Measurements from ENCODE around the gene CFAP410. TPM values are rescaled to one million over a fixed set of nuclear protein-coding genes. Genes with fewer than 3 reads are reported as not detected.

Gene CFAP410
- polyA plus RNA-seq (ENCODE audit: insufficient read length in 3 of 3), result 10 to 100 TPM; 14.8 to 18.7 (median 15.4) TPM

- DNase-seq (ENCODE audit: low read depth in 3 of 3, low spot score in 2 of 3), result peak; percentile 78 to 88 (median 85)
Observed at GRCh38 chr21:44338971-44339910, at the start of gene CFAP410. Gene CFAP410 (minus strand): TSS chr21:44339390. CDS start chr21:44339194, 196 bp downstream.

GRCh38 chr21:44384968-44385367 is 45.8 kb upstream of the CFAP410 start:
- no peak for DNase-seq (ENCODE audit: low read depth in 3 of 3, low spot score in 2 of 3)

- no peak for DNase-seq (ENCODE audit: low read depth in 3 of 3, low spot score in 2 of 3)
Observed at GRCh38 chr21:44383216-44383615, 44.0 kb upstream of the CFAP410 start.

GRCh38 chr21:44382536-44382935 is 43.3 kb upstream of the CFAP410 start:
- no peak for DNase-seq (ENCODE audit: low read depth in 3 of 3, low spot score in 2 of 3)

DNA sequence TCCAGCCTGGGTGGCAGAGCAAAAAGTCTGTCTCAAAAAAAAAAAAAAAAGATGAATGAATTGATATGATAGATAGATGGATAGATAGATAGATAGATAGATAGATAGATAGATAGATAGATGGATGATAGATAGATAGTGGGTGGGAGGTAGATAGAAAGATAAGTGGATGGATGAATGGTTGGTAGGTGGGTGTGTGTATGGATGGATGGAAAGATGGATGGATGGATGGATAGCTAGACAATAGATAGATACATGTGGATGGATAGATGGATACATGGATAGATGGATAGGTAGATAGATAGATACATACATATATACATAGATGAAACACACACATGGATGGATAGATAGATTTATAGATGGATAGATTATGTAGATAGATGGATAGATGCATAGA is 42.7 kb upstream of the CFAP410 start:
- no peak for DNase-seq (ENCODE audit: low read depth in 3 of 3, low spot score in 2 of 3)

DNA sequence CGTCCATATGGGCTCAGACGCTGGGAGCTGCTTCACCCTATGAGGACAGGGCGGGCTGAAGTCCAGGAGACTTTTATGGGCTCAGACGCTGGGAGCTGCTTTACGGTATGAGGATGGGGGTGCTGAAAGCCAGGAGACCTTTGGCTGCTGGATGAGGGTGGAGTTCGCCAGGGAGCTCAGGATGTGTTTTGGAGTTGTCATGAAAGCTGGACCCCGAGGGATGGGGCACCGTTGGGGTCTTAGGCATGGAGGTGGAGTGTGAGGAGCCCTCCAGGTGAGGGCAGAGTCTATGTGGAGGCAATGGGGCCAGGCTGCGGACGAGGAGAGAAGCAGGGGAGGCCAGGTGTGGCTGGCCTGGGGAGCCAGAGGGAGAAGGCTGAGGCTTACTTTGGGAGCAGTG is 41.7 kb upstream of the CFAP410 start:
- no peak for DNase-seq (ENCODE audit: low read depth in 3 of 3, low spot score in 2 of 3)

DNA sequence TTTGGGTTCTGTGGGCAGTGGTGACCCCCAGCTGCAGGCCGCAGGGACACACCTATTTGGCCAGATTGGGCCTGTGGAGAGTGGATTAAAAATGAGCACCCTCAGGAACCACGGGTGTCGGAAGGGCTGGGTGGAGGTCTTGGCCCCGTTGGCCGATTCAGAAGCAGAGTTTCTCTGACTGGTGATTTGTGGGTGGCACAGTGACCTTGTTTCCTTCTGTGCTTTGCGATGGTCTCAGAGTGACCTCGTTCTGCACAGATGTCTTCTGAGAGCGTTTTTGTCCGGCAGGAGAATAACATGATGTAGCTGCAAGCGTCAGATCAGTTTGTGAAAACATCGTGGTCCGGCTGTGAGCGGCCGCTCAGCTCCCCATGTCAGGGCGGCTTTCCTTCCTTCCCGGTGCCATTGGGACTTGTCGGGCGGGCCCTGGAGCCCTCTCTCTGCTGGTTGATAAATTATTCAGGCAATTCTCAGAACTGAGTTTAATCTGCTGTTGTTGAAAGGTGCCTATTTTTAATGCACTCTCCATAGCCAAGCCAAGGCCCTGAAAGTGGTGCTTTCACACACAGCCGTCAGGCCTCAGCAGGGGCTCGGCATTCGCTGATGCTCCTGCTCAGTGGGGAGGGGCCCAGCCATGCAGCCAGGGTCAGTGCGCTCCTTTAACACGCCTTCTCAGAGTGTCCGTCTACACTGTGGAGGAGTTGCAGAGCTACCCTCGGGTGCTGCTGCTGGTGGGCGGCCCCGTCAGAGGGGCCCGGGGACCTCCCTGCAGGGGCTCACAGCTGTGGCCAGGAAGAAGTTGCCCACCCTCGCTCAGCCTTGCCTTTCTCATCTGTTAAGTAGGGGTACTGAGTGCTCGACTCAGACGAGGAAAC is 41.0 kb upstream of the CFAP410 start:
- no peak for DNase-seq (ENCODE audit: low read depth in 3 of 3, low spot score in 2 of 3)

DNA sequence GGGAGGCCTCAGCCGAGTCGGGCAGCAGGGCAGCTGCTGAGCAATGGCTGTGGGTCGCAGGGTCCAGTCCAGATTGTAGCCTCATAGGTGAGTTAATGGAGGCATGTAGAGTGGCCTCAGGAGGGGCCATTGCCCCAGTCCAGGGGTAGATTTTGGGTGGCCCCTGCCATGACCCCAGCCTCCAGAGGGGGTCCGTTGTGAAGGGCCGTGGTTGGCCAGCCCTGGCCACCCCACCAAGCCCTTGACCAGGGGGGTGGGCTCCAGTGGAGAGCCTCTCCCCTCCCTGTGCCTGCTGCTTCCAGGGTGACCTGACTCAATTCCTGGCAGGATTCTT is 40.3 kb upstream of the CFAP410 start:
- DNase-seq (ENCODE audit: low read depth in 3 of 3, low spot score in 2 of 3), result no peak

GRCh38 chr21:44378646-44379514 is 39.7 kb upstream of the CFAP410 start:
- no peak for DNase-seq (ENCODE audit: low read depth in 3 of 3, low spot score in 2 of 3)

DNA sequence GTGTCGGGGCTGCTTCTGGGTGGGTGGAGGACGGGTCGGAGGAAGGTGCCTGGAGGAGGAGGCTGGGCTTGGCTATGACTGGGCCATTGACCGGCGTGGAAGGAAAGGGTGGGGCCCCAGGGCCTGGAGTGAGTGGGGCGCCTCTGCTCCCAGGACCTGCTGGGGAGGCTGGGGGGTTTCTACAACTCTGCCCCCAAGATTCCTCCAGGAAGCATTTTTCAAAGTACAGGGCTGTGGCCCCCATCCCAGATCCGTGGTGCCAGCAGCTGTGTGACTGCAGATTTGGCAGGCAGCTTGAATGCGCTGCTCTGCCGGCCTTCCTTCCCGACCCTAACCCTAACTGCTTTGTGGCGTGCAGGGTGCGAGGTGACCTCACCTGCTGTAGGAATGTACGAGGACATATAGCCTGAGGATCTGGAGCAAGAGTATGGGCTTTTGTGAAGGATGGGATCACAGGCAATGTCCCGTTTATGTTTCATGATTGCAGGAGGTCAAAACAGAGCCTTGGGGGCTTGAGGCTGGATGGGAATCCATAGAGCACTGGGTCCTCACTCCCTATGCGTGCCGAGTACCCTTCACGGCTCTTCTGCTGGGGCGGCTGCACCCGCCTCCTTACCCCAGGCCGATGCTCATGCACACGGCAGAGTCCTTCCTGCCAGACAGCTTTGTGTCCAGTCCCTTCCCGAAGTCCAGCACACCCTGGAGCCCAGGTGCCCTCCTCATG is 38.9 kb upstream of the CFAP410 start:
- no peak for DNase-seq (ENCODE audit: low read depth in 3 of 3, low spot score in 2 of 3)

GRCh38 chr21:44377201-44377921 is 38.2 kb upstream of the CFAP410 start:
- no peak for DNase-seq (ENCODE audit: low read depth in 3 of 3, low spot score in 2 of 3)

DNA sequence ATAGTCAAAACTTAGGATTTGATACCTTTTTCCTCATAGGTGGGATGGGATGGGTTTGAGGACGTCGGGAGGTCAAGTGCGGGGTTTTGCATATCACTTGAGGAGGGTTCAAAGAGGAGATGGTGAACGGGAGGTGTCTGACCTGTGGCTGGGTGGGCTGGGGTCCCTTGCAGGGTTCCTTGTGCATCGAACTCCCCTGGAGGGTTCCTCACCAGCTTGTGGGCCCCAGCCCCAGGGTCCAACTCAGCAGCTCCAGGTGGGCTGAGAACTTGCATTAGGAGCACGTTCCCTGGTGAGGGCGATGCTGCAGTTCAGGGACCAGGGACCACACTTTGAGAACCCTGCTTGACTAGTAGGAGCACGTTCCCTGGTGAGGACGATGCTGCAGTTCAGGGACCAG is 37.4 kb upstream of the CFAP410 start:
- no peak for DNase-seq (ENCODE audit: low read depth in 3 of 3, low spot score in 2 of 3)

DNA sequence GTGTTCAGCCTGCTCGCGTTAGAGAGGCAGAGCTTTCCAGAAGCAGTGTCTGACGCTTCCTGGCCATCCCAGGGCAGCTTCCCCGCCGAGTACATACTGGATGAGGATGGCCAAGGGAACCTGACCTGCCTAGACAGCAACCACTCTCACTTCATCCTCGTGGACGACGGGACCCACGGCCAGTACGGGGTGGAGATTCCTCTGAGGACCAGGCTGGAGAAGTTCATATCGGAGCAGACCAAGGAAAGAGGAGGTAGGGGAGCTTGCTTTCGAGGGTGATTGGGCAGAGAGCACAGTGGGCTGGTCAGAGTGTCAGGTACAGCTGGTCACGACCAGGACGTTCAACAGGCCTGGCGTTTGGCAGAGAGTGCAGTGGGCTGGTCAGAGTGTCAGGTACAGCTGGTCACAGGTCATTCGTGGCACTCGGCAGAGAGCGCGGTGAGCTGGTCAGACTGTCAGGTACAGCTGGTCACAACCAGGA is 36.6 kb upstream of the CFAP410 start:
- no peak for DNase-seq (ENCODE audit: low read depth in 3 of 3, low spot score in 2 of 3)

DNA sequence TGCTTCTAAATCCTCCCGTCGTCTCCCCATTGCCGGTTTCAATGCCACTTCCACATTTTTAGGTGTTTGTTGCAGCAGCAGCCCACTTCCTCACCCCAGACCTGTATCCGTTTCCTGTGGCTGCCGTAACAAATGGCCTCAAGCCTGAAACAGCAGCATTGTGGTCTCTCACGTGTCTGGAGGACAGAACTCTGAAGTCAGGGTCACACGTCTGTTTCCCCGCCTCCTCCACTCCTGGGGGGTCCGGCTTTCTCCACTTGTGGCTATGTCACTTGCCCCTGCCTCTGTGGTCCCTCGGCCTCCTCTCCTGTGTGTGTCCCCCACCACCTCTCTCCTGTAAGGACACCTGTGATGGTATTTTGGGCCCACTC is 36.1 kb upstream of the CFAP410 start:
- no peak for DNase-seq (ENCODE audit: low read depth in 3 of 3, low spot score in 2 of 3)

DNA sequence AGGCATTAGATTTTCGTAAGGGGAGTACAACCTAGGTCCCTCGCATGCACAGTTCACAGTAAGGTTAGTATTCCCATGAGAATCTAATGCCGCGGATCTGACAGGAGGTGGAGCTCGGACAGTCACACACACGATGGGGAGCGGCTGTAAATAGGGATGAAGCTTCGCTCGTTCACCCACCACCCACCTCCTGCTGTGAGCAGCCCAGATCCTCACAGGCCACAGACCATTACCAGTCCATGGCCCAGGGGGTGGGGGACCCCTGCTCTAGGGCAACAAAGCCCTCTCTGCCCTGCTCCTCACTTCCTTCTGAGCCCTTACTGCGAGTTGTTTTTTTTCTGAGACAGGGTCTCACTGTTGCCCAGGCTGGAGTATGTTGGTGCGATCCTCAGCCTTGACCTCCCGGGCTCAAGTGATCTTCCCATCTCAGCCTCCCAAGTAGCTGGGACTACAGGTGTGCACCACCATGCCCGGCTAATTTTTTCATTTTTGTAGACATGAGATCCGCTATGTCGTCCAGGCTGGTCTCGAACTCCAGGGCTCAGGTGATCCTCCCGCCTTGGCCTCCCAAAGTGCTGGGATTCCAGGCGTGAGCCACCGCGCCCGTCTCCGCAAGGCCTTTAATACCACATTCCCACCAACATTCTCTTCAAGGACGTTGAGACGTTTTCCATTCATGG is 35.6 kb upstream of the CFAP410 start:
- no peak for DNase-seq (ENCODE audit: low read depth in 3 of 3, low spot score in 2 of 3)

DNA sequence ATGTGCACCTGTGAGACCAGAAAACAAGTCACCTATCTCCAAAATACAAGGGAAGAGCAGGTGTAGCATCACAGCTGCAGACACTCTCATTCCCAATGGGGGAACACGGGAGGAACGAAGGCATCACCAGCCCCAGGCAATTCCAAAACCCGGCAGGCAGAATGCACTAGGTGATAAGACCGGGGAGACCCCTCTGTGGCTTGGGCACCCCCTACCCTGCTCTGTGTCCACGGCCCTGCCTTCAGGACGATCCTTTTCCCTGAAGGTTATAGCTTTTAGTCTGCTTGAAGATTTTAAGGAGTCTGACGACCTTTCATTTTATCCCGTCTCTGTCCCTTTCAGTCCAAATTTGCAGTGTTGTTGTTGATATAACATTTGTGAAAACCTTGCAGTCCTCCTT is 33.4 kb upstream of the CFAP410 start:
- DNase-seq (ENCODE audit: low read depth in 3 of 3, low spot score in 2 of 3), result no peak

DNA sequence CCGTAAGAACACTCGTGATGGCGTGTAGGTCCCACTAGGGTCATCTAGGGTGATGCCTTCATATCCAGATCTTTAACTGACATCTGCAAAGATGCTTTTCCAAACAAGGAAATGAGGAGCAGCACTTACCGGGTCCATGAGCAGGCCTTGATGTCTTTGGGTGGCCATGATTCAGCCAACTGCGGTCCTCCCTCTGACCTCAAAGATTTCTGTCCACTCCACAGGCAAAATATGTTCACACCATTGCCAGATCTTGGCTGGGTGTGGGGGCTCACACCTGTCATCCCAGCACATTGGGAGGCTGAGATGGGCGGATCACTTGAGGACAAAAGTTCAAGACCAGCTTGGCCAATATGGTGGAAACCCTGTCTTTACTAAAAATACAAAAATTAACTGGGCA is 32.4 kb upstream of the CFAP410 start:
- no peak for DNase-seq (ENCODE audit: low read depth in 3 of 3, low spot score in 2 of 3)

DNA sequence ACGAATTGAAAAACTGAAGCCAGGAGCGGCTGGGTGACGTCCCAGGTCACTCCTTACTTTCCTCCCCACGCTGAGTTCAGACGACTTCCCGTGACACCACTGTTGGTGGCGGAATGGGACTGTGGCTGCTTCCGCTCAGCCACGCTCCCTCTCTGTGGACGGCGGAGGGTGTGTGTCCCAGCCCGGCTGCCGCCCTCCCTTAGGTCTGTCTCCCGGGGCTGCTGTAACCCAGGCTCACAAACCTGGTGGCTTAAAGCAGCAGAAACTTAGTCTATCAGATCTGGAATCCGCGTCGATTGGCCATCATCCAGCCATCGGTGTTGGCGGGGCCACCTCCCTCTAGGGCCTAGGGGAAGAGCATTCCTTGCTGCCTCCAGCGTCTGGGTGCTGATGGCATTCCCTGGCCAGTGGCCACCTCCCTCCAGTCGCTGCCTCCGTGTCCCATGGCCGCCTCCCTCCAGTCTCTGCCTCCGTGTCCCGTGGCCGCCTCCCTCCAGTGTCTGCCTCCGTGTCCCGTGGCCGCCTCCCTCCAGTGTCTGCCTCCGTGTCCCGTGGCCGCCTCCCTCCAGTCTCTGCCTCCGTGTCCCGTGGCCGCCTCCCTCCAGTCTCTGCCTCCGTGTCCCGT is 31.7 kb upstream of the CFAP410 start:
- no peak for DNase-seq (ENCODE audit: low read depth in 3 of 3, low spot score in 2 of 3)

Data from right renal cortex interstitium (tissue), 3 donors.